Fibroblast of skin of left biceps (primary cell): ENCODE measurements around the gene SOST.

Experiments used
- DNase-seq, 2 experiments: peaks; one replicate each; pipeline ENCODE4 v3.0.0-alpha.2; 2013; ENCODE audit warnings: low read depth in 2 of 2

The SOST gene

GRCh38 chr17:43707184-43707583 is 51.4 kb downstream of the SOST start:
- DNase-seq = no peak

DNA sequence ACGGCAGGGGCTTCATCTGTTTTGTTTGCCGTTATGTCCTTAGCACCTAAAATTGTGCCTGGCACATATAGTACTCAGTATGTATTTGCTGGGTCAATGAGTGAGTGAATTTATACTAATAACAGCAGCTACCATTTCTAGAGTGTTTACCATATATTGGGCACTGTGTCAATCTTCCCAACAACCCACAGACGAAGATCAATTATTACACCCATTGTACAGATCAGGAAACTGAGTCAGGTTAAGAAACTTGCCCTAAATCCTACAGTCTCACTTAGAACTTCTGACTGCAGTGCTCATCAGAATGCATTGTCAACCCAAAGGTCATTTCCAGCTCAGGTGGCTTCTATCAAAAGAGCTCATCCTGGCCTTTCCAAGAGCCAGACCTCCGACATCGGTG is 52.4 kb downstream of the SOST start:
- no peak for DNase-seq
